Stomach (tissue), 4 donors: ENCODE results near the gene STK32C.

Source experiments
- EP300 ChIP-seq: sonication (generic); formaldehyde crosslinking; IDR thresholded peaks from one replicate; pipeline ENCODE4 v1.6.1; 2017; ENCODE audit warnings: antibody characterized with exemption
- POLR2A ChIP-seq, 4 donors: fragments of 450-650 bp; IDR thresholded peaks; one replicate each; pipeline ENCODE4 v1.6.1; 2016; ENCODE audit warnings: antibody characterized with exemption in 4 of 4, control low read depth in 2 of 4, mild to moderate bottlenecking in 1 of 4, moderate library complexity in 1 of 4
- POLR2AphosphoS5 ChIP-seq, 3 donors: sonication (generic); formaldehyde crosslinking; IDR thresholded peaks; one replicate each; pipeline ENCODE4 v1.6.1; 2016; ENCODE audit warnings: antibody characterized with exemption in 3 of 3
- TF ChIP-seq, protein P1 (sequence below), 7 experiments: fragments of 450-650 bp in 4 of 7; fragments of 200-600 bp in 3 of 7; sonication (generic) in 3 of 7; IDR thresholded peaks; one replicate each; pipeline ENCODE4 v1.5.1; 2016 to 2019; ENCODE audit warnings: antibody characterized with exemption in 7 of 7, control low read depth in 2 of 7, mild to moderate bottlenecking in 1 of 7

DNA sequence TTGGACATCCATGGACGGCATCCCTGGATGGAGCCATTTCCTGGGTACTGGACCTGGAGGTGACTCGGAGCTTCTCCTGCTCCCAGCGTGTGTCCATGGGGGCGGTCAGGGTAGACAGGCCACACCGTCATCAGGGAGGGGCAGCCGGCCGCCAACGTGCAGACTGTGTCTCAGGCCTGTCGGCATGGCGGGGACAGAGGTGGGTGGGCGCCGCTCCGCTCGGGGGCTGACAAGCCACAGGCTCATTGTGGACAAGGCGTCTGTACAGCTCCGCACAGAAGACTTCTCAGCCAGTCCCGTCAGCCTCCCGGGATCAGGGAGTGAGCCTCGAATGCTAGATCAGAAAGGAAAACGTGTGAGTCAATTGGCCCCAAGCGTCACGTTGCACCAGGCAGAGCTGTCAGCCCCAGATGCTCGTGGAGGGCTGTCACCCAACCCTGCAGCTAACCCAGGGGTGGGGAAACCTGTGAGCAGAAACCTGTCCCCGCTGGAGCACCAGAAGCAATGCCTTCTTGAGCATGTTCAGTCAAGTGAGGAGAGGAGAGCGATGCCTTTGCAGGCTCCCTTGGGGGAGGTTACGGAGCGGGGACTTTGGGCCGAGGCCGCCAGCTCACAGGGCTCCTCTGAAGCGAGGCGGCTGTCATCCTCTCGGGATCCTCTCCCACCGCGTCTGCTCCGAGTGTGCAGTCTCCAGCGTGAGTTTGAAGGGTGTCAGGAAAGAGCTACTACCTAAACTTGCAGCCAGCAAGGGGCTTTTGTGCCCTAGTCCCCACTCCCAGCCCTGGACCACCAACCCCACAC lies 137.0 kb downstream of the STK32C start:
- TF ChIP-seq, protein P1, sequence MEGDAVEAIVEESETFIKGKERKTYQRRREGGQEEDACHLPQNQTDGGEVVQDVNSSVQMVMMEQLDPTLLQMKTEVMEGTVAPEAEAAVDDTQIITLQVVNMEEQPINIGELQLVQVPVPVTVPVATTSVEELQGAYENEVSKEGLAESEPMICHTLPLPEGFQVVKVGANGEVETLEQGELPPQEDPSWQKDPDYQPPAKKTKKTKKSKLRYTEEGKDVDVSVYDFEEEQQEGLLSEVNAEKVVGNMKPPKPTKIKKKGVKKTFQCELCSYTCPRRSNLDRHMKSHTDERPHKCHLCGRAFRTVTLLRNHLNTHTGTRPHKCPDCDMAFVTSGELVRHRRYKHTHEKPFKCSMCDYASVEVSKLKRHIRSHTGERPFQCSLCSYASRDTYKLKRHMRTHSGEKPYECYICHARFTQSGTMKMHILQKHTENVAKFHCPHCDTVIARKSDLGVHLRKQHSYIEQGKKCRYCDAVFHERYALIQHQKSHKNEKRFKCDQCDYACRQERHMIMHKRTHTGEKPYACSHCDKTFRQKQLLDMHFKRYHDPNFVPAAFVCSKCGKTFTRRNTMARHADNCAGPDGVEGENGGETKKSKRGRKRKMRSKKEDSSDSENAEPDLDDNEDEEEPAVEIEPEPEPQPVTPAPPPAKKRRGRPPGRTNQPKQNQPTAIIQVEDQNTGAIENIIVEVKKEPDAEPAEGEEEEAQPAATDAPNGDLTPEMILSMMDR (IDR thresholded peaks at IDR 0.05): no peak
- TF ChIP-seq EP300 (no peak), POLR2AphosphoS5 (IDR thresholded peaks at IDR 0.05) (no peak), POLR2A (IDR thresholded peaks at IDR 0.05) (no peak)
